Kasumi-1 (cell line): Measurements from ENCODE around the gene PDPK1.
"Not testable (repeated sequence)": the region's sequence is repeated elsewhere in the genome, so short reads cannot be mapped to it uniquely, and the experiment has no call there.

ENCODE experiments used
- DNase-seq, 2 experiments: peaks; one replicate each; lab custom pipeline; 2025; lab: John Stamatoyannopoulos, UW

PDPK1 gene

GRCh38 chr16:2523801-2524231 lies 14.0 kb upstream of the PDPK1 start:
- no peak for DNase-seq

GRCh38 chr16:2524339-2524938 lies 13.4 kb upstream of the PDPK1 start:
- DNase-seq, result no peak

GRCh38 chr16:2526135-2526534 lies 11.7 kb upstream of the PDPK1 start:
- DNase-seq, result no peak

- no peak for DNase-seq
Observed at GRCh38 chr16:2527071-2527783, 10.6 kb upstream of the PDPK1 start.

- DNase-seq, result no peak
Observed at GRCh38 chr16:2527784-2528100, 10.1 kb upstream of the PDPK1 start.

GRCh38 chr16:2528161-2529060 lies 9.4 kb upstream of the PDPK1 start:
- no peak for DNase-seq

- no peak for DNase-seq
Observed at GRCh38 chr16:2529061-2529931, 8.5 kb upstream of the PDPK1 start.

- DNase-seq, result no peak
Observed at GRCh38 chr16:2529961-2530628, 7.7 kb upstream of the PDPK1 start.

GRCh38 chr16:2530629-2531318 lies 7.0 kb upstream of the PDPK1 start:
- no peak for DNase-seq

GRCh38 chr16:2531371-2531695 lies 6.5 kb upstream of the PDPK1 start, which contains the start of gene CEMP1:
CEMP1 (minus strand) TSS chr16:2531408; CDS start chr16:2531073, 335 bp downstream.
- DNase-seq, result no peak

GRCh38 chr16:2531696-2532493 lies 5.9 kb upstream of the PDPK1 start:
- peak; percentile 70 to 77 for DNase-seq

GRCh38 chr16:2532494-2533141 lies 5.2 kb upstream of the PDPK1 start:
- DNase-seq, result peak in 1 of 2 experiments; percentile 23

- DNase-seq, result not testable (repeated sequence)
Observed at GRCh38 chr16:2533142-2533755, 4.6 kb upstream of the PDPK1 start.

GRCh38 chr16:2533912-2534311 lies 3.9 kb upstream of the PDPK1 start:
- no peak for DNase-seq

GRCh38 chr16:2534335-2534734 lies 3.5 kb upstream of the PDPK1 start:
- not testable (repeated sequence) for DNase-seq

- DNase-seq, result no peak
Observed at GRCh38 chr16:2535625-2536013, 2.2 kb upstream of the PDPK1 start.

- DNase-seq, result not testable (repeated sequence)
Observed at GRCh38 chr16:2539192-2539844, 1.5 kb downstream of the PDPK1 start.

- not testable (repeated sequence) for DNase-seq
Observed at GRCh38 chr16:2539845-2540458, 2.1 kb downstream of the PDPK1 start.
